DMS153 (cell line): ENCODE results near the gene NGEF.
A peak's percentile ranks its signal among the peaks of the same experiment; 100 is the strongest.

ENCODE experiments used
- DNase-seq: peaks from one replicate; lab custom pipeline; 2025; lab: John Stamatoyannopoulos, UW

The NGEF gene

GRCh38 chr2:232897598-232898408 is 115.3 kb downstream of the NGEF start:
- no peak for DNase-seq

- DNase-seq = no peak
Observed at GRCh38 chr2:232896720-232897597, 116.1 kb downstream of the NGEF start.

- DNase-seq = no peak
Observed at GRCh38 chr2:232896111-232896510, 116.9 kb downstream of the NGEF start.

DNA sequence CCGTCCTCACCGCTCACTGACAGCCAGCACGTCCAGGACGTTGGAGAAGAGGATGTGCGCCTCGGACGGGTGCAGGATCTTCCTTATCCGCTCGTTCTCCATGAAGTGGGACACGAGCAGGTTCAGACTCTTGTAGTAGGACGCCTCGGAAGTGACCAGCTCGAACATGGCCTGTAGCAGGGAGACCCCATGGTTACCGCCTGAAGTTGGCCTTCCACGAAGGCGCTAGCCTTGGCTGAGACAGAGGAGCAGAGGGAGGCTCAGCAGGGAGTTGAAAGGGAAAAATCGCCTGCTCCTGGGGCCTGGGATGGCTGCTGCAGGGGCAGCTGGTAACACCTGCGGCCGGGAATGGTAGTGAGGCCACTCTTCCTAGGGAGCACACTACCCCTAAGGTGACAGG is 118.3 kb downstream of the NGEF start:
- DNase-seq = no peak

DNA sequence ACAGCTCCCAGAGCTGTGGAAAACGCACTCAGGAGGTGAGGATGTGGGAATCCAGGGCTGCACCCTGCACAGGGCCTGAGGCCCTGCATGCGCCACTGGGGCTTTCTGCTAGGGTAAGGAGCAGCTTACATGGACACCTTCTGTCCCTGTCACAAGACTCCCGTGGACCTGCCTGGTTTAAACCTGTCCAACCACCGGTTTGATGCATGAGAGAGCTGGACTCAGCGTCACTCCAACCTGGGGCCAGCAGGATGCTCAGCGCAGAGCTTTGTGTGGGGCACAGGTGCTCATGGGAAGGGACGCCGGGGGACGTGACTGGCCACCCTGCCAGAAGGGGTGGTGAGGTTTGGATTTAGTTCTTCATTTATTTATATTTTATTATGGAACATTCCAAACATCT is 118.8 kb downstream of the NGEF start:
- DNase-seq = no peak

DNA sequence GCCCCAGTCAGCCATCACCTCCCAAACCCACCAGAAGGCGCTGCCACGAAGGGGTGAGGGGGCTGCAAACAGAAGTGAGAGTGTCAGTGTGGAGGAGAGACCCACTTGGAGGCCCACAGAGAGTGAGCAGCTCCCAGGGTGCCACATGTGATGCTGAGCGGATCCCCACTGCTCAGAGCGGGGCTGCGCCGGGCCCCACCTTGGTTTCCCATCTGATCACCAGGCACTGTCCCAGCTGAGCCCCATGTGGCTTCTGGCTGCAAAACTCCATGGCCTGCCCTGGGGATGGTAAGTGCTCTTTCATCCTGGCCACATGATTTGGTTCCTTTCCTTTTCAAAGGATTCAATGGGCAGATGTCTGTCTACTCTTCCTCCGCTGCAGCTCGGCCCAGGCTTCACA is 119.2 kb downstream of the NGEF start:
- no peak for DNase-seq

DNA sequence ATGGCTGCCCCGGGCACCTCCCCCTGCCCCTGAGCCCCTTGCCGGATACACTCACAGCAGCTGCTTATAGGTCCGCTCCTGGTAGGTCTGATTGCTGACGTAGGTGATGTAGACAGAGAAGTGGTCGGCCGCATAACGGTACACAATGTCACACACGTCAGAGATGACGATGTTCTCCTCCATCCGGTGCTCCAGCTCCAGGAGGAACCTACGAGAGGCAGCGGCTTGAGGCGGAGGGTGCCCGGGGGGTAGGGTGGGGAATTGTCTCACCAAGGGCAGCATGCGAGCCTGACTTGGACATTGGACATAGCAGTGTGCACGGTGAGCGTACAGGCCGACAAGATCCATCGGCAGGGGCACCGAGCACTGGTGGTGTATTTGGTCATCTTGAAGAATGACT is 120.2 kb downstream of the NGEF start:
- DNase-seq = no peak

DNA sequence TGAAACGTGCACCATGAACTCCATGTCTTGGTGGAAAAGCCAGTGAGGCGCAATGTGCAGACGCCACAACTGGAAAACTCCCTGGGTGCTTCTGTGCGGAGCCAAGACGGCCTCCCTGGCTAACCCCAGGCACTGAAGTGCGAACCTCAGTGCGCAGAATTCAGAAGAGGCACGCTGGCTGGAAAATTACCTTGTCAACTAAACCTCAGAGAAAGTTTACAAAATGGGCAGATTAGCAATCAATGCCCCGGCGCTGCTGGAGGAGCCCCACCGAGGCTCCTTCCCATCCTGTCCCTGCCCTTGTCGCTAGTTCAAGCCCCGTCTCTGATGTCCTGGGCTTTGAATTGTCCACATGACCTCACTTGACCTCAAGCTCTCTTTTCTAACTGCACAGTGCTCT is 120.8 kb downstream of the NGEF start:
- no peak for DNase-seq

DNA sequence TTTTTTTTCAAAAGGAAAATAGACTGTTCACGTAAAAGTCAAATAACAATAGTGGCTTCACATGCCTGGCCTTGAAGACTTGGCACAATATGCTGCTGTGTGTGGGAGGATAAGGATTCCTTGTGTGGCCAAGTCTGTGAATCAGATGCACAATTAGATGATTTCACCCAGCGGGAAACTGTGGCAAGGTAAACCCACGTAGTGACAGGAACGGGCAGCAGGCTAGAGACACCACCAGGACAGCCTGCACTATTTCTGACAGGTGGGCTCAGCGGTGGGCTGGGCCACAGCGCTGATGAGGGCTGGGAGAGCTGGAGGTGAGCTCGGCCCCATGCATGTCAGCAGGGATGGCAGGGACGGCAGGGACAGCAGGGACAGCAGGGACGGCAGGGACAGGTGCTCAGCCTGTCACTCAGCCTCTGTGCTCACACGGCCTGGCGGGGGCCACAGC is 121.4 kb downstream of the NGEF start:
- no peak for DNase-seq

GRCh38 chr2:232890896-232891601 is 122.0 kb downstream of the NGEF start:
- peak; percentile 82 for DNase-seq

GRCh38 chr2:232890536-232890895 is 122.5 kb downstream of the NGEF start:
- no peak for DNase-seq

DNA sequence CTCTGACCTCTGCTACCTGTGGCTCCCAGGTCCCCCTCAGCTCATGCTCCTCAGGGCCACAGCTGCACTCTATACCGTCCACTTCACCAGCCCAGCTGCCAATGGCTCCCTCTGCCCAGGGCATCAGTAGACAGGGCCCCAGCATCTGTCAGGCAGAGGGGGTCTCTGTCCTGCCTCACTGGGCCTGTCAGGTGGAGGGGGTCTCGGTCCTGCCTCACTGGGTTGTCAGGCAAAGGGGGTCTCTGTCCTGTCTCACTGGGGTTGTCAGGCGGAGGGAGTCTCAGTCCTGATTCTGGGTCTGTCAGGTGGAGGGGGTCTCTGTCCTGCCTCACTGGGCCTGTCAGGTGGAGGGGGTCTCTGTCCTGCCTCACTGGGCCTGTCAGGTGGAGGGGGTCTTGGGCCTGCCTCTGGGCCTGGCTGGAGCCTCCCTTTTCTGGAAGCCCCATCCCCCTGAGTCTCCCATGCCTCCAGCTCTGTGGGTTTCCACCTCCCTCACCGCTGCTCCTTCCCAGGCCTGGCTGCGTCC is 123.1 kb downstream of the NGEF start:
- no peak for DNase-seq

- DNase-seq = no peak
Observed at GRCh38 chr2:232888839-232889529, 124.1 kb downstream of the NGEF start.

GRCh38 chr2:232888099-232888836 is 124.8 kb downstream of the NGEF start:
- no peak for DNase-seq

GRCh38 chr2:232887171-232887850 is 125.7 kb downstream of the NGEF start:
- no peak for DNase-seq

DNA sequence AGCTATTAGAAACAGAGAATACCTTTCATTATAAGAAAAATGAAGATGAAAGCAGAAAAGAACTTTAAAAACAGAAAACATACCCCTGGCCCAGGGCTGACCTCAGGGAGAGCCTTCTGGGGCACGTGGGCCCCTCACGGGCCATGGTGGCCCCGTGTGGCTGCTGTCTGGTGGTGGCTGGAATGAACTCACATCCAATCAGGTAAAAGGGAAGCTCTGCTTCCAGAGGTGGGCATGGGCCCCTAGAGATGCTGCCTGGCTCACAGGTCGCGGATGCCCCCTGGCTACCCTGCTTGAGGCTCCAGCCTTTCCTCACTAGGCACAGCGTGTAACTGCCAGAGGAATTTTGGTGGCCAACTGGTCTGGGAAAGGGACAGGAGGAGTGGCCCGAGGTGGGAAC is 126.4 kb downstream of the NGEF start:
- DNase-seq = no peak

GRCh38 chr2:232886176-232886575 is 126.9 kb downstream of the NGEF start:
- no peak for DNase-seq

- DNase-seq = no peak
Observed at GRCh38 chr2:232885264-232885961, 127.6 kb downstream of the NGEF start.

GRCh38 chr2:232884549-232885263 is 128.3 kb downstream of the NGEF start:
- no peak for DNase-seq
